GM19452 (cell line): ENCODE measurements around the gene COL5A3.
"Not testable (repeated sequence)": the region's sequence is repeated elsewhere in the genome, so short reads cannot be mapped to it uniquely, and the experiment has no call there.

Experiments used
- ATAC-seq: cut with Tn5 transposase; IDR thresholded peaks from one replicate; pipeline ENCODE4 v1.9.1; 2021; ENCODE audit not compliant: unreplicated experiment

The COL5A3 gene

GRCh38 chr19:9972103-9972502 is 38.2 kb downstream of the COL5A3 start:
- no peak for ATAC-seq

GRCh38 chr19:9971166-9971897 is 39.0 kb downstream of the COL5A3 start:
- ATAC-seq = no peak

- no peak for ATAC-seq
Observed at GRCh38 chr19:9970481-9970880, 39.8 kb downstream of the COL5A3 start.

GRCh38 chr19:9969688-9969975 is 40.7 kb downstream of the COL5A3 start:
- no peak for ATAC-seq

- no peak for ATAC-seq
Observed at GRCh38 chr19:9968820-9969687, 41.2 kb downstream of the COL5A3 start.

GRCh38 chr19:9967326-9967725 is 43.0 kb downstream of the COL5A3 start:
- ATAC-seq = no peak

GRCh38 chr19:9966448-9966847 is 43.9 kb downstream of the COL5A3 start:
- ATAC-seq = no peak

- no peak for ATAC-seq
Observed at GRCh38 chr19:9966024-9966423, 44.3 kb downstream of the COL5A3 start.

- no peak for ATAC-seq
Observed at GRCh38 chr19:9962623-9963290, 47.5 kb downstream of the COL5A3 start.

GRCh38 chr19:9961103-9961502 is 49.2 kb downstream of the COL5A3 start:
- no peak for ATAC-seq

GRCh38 chr19:9958379-9958821 is 51.9 kb downstream of the COL5A3 start:
- no peak for ATAC-seq

GRCh38 chr19:9956956-9957355 is 53.3 kb downstream of the COL5A3 start:
- ATAC-seq = no peak

- ATAC-seq = no peak
Observed at GRCh38 chr19:9953802-9954542, 56.3 kb downstream of the COL5A3 start.

- ATAC-seq = no peak
Observed at GRCh38 chr19:9952276-9952675, 58.0 kb downstream of the COL5A3 start.

- ATAC-seq = no peak
Observed at GRCh38 chr19:9947441-9947840, 62.9 kb downstream of the COL5A3 start.

GRCh38 chr19:9946528-9947125 is 63.7 kb downstream of the COL5A3 start:
- not testable (repeated sequence) for ATAC-seq

- no peak for ATAC-seq
Observed at GRCh38 chr19:9945319-9945966, 64.9 kb downstream of the COL5A3 start.

GRCh38 chr19:9943744-9944143 is 66.6 kb downstream of the COL5A3 start:
- ATAC-seq = no peak

- ATAC-seq = no peak
Observed at GRCh38 chr19:9941671-9942070, 68.6 kb downstream of the COL5A3 start.

GRCh38 chr19:9941231-9941630 is 69.1 kb downstream of the COL5A3 start:
- no peak for ATAC-seq
